HG03159 (cell line): ENCODE results near the gene OSBPL5.
A peak's percentile ranks its signal among the peaks of the same experiment; 100 is the strongest.

Source experiments
- ATAC-seq: cut with Tn5 transposase; IDR thresholded peaks from one replicate; pipeline ENCODE4 v1.9.1; 2021; ENCODE audit warnings: mild to moderate bottlenecking, moderate library complexity; ENCODE audit not compliant: unreplicated experiment

Gene OSBPL5

DNA sequence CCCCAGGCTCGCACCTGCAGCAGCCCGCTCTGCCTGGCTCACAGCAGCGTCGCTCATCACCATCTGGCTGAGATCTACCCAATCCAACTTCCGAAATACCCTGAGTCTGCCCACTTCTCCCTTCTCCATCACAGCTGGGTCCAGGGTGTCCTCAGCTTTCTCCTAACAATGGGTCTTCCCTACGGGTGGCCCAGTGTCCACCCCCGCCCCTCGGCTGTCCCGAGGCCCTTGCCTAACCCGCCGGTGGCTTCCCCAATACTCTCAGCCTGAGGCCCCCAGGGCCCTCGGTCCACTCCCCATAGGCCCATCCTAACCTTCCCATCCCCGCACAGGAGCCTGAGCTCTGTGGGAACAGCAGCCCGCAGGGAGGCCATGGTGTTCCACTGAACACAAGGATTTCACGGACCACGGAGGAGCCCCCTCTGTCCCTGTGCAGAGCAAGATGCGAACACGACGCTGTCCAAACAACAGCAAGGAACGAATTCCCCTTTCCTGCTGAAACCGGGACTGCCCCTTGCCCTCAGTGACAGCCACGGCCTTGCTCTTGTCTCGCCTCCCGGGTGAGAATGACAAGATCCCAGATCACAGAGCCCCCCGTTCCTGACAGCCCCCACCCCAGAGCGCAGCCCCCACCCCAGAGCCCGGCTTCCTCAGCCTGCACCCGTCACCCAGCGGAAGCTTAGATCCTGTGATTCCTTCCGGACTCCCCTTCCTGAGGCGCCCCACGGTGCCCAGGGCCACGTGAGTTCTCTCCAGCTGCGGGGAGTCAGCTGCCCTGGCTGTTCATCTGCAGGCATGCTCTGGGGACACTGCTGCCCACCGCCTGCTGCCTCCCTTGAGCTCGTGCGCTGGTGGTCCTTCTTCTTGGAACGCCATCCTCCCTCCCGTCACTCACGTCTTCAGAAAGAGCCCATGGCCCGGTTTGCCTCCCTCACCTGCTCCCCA is 59.0 kb downstream of the OSBPL5 start:
- no peak for ATAC-seq

DNA sequence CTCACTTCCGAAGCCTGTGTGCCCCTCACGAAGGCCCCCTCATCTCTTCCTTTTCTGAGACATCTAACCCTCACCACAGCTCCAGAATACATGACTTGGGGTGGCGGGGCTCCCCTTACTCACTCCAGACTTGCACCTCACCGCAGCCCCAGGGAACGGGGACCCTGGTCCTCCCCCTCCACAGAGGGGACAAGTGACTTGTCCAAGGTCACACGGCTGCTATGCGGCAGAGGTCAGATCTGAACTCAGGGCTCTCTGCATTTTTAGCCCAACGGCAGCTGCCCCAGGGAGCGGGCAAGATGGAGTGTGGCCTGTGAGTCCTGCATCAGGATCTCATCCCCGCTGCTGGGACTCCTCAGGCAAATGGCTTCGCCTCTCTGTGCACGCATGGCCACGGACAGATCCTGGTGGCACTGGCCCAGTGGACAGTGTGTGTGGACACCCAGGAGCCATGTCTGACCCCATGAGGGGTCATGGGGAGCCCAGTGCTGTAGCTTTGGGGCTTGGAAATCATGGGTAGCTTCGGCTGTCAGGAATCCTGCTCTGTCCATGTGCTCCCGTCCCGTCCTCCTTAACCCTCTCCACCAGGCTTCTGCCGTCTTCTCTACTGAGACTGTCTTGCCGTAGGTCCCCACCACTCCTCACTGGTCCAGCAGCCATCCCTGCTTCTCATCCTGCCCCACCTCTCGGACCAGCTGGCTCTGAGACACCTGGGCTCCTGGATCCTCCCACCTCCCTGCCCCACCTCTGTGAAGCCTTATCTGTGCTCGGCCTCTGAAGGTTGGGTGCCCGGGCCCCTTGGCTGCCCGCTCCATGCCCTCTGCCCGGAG is 59.9 kb downstream of the OSBPL5 start:
- ATAC-seq, result no peak

DNA sequence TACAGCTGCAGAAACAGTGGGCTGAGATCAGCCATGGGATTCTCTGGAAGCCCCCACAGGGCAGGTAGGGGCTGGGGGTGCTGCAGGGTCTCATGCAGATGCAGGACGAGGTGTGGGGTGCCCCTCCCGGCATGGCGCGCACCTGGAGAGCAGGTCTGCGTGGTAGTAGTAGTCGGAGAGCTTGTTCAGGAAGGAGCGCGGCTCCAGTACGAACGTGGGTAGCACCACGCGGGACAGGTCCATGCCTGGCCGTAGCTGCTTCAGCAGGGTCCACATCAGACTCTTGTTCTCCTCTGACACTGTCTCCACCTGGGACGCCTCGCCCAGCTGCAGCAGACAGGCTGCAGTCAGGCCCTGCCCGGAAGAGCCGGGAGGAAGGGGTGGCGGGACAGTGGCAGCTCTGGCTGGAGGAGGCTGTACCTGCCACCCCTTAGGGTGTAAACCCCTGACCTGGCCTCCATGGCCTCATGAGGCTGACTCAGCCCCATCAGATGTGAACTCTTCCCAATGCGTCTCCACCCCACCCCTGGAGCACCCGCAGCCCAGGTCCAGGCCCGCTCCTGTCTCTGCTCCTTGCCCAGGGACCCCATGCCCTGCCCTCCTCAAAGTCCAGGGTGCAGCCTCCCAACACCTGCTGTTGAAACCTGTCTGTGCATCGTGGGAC is 60.9 kb downstream of the OSBPL5 start:
- ATAC-seq, result no peak

DNA sequence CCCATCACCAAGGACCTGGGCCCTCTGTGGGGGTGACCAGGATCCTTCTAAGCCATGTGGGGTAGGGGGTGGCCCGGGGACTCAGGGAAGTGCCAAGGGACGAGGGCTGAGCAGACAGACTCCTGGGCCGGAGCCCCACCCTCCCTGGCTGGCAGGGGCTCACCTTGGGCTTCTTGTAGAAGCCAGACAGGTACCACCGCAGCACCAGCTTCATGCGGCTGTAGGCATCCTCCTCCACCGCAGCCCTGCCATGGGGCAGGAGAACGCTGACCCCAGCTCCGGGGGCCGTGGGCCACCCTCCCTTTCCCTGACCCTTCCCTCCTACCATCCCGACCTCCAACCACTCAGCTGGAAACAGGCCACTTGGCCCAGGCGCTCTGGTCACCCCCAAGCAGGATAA is 62.0 kb downstream of the OSBPL5 start:
- no peak for ATAC-seq

DNA sequence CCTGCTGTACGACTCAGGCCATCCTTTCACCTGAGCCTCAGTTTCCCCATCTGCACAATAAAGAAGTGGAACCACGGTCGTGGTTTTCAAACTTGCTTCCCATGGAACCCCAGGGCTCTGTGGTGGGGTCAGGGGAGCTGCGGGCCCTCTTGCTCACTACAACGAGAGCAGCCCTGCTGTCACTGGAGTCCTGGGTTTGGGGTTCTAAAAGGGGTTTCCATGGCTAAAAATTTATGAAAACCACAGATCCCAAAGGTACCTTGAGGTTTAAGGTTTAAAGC is 62.5 kb downstream of the OSBPL5 start:
- no peak for ATAC-seq

DNA sequence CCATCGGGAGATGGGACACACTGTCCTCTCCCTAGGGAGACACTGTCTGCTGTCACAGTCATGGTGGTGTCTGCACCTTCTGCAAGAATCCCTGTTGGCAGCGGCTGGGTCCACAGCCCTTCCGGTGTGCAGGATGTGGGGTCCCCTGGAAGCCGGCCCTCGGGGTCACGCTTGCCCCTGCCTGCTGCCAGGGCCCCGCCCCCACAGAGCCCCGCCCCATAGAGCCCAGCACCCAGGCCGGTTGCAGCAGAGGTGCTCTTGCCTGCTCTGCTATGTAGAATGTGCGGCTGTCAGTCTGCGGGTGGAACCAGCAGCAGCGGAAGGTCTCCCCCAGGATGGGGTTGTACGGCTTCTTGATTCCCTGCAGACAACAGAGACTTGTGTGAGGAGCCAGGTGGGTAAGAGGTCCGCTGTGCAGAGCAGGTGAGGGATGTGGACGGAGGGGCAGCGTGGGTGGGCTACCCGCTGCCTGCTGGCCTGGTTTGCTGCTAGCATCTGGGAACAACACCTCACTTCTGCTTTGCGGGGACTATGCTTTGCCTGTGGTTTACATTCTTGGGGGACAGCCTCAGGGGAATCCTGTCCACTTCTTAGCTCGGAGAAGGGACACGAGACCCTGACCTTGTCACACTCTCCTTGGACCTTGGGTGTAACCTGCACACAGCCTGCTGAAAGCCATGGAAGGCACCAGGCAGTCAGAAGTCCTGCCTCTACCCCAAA is 63.0 kb downstream of the OSBPL5 start:
- no peak for ATAC-seq

DNA sequence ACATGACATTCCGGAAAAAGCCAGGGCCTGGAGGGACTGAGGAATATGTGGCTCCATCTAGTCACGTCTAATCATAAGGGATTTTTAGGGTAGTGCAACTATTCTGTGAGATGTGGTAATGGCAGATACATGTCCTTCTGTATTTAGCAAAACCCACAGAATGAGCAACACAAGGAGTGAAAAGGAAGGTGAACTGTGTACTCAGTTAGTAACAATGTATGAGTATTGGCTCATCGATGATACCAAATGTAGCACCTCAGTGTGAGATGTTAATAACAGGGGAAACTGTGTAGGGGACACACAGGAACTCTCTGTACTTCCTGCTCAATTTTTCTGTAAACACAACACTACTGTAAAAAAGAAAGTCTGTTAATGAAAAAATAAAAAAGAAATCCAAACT is 65.9 kb downstream of the OSBPL5 start:
- ATAC-seq, result no peak

DNA sequence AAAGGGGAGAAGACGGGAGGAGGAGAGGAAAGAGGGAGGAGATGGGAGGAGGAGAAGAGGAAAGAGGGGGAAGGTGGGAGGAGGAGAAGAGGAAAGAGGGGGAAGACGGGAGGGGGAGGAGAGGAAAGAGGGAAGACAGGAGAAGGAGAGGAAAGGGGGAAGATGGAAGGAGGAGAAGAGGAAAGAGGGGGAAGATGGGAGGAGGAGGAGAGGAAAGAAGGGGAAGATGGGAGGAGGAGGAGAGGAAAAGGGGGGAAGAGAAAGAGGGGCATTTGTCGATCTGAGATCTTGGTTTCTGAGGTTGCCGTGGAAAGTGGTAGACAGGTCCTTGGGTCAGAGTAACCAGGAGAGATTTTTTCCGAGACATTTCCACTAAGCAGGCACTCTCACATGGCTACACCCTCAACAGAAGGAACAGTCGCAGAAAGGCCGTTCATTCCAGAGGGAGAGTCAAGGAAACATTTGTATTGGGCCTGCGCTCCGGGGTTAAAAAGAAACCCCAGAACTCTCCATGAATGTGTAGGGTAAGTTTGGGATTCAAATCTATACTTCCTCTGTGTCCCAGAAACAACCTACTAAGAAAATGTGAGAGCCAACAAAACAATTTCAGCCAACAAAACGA is 68.1 kb downstream of the OSBPL5 start:
- no peak for ATAC-seq

DNA sequence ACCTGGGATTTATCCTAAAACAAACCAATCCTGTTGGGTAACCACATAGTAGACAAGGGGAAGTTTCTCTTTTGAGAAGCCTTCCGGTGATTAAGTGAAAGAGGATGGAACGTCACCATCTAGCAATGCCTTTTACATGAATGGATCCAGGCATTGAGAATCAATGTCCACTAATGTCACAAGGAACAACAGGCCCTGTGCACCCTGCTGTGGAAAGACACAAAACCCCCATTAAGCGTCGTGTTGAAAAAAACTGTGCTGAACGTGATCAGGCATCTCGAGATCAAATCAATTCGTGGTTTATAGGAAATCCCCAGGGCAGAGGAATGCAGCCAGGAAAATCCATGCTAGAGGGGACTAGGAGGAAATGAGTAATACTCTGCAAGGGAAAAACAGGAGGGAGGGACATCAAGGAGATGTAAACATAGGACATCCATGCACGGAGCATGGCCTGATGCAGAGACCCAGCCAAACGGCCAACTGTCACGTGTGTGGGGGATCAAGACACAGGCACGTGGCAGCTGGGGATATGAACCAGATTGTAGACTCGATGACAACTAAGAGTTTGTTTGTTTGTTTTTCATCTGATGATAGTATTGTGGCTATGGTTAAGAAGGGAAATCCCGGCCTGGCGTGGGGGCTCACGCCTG is 69.3 kb downstream of the OSBPL5 start:
- ATAC-seq, result no peak

DNA sequence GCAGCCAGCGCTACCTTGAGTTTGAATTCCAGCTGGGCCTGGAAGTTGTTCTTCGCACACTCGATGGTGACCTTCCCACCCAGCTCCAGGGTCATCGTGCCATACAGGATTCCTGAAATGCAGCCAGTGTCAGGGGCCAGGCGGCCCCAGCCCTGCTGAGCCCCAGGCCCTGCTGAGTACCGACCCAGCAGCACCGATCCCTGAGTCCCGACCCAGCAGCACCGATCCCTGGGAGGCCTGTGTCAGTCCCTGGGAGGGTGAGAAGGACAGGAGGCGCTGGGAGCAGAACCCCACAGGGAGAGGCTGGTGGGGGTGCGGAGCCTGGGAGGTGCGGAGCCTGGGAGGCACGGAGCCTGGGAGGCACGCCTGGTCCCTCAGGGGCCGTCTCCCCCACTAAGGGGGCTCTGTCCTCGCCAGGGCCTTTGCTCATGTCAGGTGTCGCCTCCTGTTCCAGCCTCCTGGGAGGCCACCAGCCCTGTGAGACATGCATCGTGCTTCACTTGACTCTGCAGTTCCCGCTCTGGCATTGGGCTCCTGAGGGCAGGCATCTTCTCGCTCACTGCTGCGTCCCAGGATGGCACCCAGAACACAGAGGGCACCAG is 70.8 kb downstream of the OSBPL5 start:
- ATAC-seq, result no peak

DNA sequence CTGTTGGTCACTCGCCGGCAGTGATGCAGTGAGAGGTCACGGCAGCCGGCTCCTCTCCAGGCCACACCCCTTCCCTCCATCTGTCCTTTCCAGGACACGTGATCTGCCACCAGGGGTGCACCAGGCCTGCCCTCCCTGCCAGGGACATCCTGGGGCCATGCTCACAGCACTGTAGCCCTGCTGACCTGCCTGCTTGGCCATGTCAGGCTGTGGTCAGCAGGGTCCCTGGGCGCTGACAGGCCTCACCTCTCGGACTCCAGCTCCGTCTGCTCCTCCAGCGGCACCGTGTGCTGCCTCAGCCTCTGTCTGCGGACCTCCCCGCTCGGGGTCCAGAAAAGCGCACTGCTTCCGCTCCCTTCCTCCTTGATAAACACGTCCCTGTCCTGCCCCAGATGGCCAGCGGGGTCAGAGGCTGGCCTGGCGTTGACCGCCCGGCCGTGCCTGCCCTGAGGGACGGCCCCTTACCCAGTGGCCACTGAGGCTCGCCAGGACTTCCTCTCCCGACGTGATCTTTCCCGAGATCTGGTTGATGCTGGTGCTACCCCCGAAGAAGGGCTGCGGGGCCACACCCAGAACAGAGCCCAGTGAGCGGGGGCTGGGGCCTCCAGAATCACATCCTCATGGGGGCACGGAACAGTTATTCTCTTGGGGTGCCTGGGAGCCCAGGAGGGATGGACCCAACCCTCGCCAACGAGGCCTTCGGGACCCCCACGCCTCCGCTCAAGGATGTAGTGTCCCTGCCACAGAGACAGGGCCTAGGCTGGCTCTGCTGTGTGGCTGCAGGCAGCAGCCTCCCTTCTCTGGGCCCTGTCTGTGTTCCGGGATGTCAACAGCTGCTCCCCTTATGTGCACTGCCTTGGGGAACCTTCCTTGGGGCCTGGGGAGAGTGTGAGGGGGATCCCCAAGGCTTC is 71.6 kb downstream of the OSBPL5 start:
- no peak for ATAC-seq

DNA sequence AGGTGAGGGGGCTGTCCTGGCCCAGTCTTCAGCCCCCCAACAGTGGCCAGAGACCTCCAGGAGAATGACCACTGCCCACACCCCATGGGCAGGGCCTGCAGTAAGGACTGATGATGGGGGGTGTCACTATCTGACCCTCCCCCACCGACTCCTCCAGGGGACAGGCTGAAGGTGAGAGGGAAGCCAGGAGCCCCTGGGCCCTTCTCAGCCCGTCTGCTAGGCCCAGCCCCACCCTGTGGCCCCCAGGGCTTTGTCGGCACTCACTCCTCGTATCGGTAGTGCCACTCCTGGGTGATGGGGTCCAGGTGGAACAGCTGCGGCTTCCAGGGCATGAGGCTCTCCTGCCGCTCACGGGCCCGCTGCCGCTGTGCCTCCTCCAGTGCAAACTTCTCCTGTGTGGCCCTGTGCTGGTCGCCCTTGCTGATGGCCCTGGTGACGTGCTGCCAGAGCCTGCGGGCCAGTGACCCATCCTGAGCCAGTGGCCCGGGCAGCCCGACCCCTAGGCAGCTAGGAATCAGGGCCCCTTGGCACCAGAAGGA is 72.4 kb downstream of the OSBPL5 start:
- no peak for ATAC-seq

DNA sequence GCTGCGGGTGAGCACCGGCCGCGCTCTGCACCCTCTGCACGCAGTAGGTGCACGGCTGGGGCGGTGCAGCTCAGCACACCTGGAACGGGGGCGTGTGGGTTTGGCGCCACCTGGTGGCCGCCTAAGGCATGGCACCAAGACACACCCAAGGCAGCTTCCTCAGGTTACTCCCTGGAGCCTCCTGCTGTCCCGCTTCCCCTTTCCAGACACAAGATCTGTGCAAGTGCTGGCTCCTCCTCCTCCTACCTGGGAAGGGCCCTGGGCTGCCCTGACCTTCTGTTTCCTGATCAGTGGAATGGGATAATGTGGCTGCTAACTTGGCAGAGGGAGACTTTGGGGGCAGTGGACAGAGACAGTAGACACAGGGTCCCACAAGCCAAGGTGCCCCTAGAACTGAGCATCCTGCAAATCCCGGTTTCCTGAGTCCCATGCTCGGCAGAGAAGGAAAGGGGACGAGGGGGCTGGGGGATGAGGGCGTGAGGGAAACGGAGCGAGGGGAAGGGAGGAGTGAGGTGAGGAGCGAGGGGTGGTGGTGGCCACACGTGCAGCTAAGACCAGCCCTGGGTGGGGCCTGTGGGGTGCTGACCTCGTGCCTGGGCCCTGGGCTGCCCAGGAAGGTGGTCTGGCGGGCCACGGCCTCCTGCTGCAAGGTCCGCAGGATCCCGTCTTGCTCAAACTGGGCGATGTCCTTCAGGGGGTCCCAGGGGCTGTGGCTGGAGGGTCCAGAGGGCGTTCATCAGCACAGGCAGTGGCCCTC is 73.1 kb downstream of the OSBPL5 start:
- ATAC-seq, result peak; percentile 66

DNA sequence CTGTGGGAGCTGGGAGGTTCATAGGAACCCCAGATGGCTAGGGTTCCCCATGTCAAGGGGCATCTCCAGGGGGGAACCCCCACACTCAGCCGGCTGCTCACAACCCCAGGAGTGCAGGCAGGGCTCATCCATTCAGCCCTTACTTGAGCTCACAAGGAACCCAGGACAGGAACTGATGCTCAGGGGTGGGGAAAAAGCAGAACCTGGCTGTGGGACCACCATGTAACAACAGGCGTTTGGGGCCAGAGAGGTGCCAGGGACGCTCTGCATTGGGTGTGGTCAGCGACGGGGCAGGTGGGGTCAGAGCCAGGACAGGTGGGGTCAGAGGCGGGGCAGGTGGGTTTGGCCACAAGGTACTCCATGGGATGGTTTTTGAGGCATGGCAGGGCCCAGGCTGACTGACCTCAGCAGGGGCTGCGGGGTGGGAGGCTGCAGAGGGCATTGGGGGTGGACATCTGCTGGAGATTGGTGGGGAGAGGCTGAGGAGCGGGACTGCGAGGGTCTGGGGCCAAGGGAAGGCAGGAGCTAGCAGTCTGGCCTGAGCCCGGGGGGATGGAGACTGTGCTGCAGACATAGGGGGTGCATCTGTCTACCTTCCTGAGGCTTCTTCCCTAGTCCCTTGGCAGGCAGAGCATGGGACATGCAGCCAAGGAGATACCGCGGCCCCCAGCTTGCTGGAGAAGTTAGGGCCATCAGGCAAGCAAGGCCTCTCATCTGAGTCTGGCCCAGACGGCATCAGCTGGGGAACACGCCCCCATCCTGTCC is 73.8 kb downstream of the OSBPL5 start:
- no peak for ATAC-seq

DNA sequence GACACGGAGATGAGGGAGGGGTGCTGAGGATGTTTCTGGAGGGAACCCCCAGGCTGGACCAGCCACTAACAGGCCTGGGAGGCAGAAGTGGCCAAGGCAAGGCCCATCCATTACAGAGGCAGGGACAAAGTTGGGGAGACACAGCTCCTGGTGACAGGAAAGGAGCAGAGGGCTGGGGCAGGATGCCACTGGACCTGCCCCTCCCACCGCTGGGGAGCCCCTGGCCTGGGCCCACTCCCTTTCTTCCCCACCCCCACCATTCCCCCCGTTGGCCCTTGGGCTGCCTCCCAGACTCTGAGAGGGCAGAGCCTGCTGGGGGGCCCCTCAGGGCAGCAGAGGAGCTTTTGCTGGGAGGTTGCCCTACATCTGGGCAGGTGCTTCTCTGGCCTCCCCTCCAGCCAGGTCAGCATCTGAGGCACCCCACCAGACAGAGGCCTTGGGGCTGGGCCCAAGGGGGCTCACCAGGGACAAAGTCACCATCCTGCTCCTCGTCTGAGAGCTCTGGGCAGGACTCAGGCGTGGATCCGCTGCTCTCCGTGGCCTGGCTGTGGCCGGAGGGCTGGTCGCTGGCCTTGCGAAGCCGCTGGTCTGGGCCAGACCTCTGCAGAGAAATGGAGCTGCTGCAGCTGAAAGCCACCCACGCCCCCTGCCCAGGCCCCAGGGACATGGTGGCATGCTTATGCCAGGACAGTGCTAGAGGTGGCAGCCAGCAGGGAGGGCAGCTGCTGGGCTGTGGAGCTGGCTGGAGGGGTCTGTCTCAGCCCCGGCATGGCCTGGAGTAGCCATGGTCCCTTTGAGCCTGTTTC is 74.8 kb downstream of the OSBPL5 start:
- no peak for ATAC-seq
